NCI-H82 treated with DMSO at 0.1 percent for 48 hours (cell line): ENCODE data around the gene CD22.

Experiments used
- DNase-seq: peaks from one replicate; lab custom pipeline; 2025; ENCODE audit not compliant: unreplicated experiment; lab: John Stamatoyannopoulos, UW

The CD22 gene

GRCh38 chr19:35341006-35341405 is 12.0 kb downstream of the CD22 start:
- DNase-seq = no peak

- DNase-seq = no peak
These were observed 12.7 kb downstream of the CD22 start for GRCh38 chr19:35341565-35342225.

- peak; percentile 62 for DNase-seq
These were observed 13.4 kb downstream of the CD22 start for GRCh38 chr19:35342430-35342829.

GRCh38 chr19:35344511-35345031 is 15.6 kb downstream of the CD22 start:
- no peak for DNase-seq

- no peak for DNase-seq
These were observed 16.7 kb downstream of the CD22 start for GRCh38 chr19:35345671-35346111.

GRCh38 chr19:35346193-35347052 is 17.4 kb downstream of the CD22 start:
- no peak for DNase-seq

GRCh38 chr19:35347171-35347929 is 18.4 kb downstream of the CD22 start, which contains the start of gene FFAR1:
FFAR1 (plus strand) TSS chr19:35347902; CDS start chr19:35351552, 3,650 bp downstream.
- no peak for DNase-seq

- DNase-seq = no peak
These were observed 18.9 kb downstream of the CD22 start for GRCh38 chr19:35347930-35348298.

GRCh38 chr19:35348911-35349611 is 20.1 kb downstream of the CD22 start:
- DNase-seq = no peak

- DNase-seq = no peak
These were observed 20.9 kb downstream of the CD22 start for GRCh38 chr19:35349614-35350521.

GRCh38 chr19:35350591-35350990 is 21.6 kb downstream of the CD22 start:
- DNase-seq = no peak

- no peak for DNase-seq
These were observed 22.6 kb downstream of the CD22 start for GRCh38 chr19:35351411-35352176.

- DNase-seq = no peak
These were observed 23.1 kb downstream of the CD22 start for GRCh38 chr19:35352177-35352447.

GRCh38 chr19:35352448-35353304 is 23.7 kb downstream of the CD22 start:
- DNase-seq = peak; percentile 35

GRCh38 chr19:35353635-35354034 is 24.6 kb downstream of the CD22 start:
- DNase-seq = no peak

- no peak for DNase-seq
These were observed 25.9 kb downstream of the CD22 start for GRCh38 chr19:35354898-35355297.

GRCh38 chr19:35355791-35356460 is 26.9 kb downstream of the CD22 start:
- no peak for DNase-seq
